GM18870 (cell line): ENCODE results near the gene EFNA5.

Experiments
- ATAC-seq: cut with Tn5 transposase; IDR thresholded peaks from one replicate; pipeline ENCODE4 v1.9.1; 2021; ENCODE audit warnings: moderate library complexity; ENCODE audit not compliant: unreplicated experiment

The EFNA5 gene

DNA sequence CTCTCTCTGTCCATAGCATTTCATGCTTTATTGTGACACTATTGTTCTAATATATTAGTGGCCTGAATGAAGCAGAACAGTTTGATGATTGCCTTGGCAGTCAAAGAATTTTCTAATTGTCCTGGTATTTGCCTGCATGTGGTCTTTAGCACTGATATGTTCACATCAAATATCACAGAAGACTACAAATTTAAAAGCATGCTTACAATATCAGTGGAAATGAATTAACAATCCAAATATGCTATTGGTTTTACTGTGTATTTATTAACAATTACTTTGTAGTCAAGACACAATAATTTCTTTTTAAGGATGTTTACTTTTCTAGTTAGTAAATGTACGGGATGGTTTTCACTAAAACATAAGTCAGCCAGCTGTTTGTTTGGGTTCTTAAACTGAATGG, 18.3 kb downstream of the EFNA5 start:
- no peak for ATAC-seq

DNA sequence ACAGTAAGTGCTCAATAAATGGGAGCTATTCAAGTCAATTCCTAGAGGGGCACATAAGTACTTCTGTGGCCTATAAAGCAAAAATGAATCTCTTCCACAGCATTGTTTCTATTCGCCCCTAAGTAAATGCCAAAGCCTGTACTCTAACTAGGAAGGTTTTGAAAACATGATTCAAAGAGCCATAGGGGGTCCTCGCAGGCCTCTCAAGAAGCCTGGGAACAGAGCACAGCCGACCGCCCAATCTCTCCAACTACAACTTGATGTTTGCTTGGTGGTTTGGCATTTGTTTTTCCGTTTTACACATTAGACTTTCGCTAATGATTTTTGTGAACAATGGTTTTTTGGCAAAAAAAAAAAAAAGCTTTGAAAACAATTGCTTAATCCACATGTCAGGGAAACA, 19.4 kb downstream of the EFNA5 start:
- no peak for ATAC-seq

DNA sequence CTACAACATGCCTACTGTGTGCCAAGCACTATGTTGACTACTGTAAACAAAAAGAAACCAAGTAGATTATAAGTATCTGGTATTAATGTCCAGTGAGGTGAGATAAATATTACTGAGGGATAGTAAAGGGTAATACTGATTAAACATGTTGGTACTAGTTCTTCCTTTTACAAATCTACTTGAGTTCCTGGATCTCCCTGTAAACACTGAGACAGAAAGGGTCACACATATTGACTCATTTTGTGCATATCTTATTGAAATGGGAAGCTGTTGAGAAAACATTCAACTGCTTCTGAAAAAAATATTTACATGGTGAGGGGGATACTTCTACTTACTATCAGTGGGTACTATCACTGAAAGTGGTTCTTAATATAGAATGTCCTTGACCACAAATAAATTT, 24.3 kb downstream of the EFNA5 start:
- ATAC-seq = no peak

DNA sequence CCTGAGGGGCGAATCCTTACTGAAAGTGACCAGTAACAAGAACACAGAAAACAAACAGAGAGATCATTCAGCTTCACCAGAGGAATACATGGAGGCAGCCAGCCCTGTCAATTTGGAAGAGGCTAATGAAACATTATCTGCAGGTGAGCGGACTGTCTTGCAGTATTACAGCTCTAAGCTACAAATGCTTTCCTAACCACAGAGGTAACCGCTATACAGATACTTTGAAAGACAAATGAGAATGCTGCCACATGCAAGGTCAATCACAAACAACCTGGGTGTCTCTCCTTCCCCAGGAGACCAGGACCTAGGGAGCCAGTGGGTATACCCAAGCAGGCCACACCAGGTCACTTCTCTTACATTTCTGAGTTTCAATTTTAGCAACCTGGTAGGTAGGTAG, 30.2 kb downstream of the EFNA5 start:
- no peak for ATAC-seq

DNA sequence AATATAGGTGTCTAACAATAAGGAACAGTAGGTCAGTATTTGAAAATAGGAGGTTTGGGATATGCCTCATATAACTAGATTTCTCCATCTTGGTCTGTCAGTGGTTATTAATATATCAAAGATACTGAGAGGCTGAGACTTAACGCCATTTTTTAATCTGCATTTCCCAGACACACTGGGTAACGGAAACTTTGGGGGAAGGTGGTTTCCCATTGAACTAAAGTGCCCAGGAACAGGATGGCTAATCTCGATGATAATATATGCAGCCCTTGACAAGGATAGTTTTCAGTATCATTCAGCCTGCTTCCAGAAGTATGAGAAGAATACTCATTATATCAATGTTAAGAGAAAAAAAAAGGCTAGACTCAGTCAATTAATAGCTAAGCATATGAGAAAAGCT, 30.7 kb downstream of the EFNA5 start:
- ATAC-seq = no peak

DNA sequence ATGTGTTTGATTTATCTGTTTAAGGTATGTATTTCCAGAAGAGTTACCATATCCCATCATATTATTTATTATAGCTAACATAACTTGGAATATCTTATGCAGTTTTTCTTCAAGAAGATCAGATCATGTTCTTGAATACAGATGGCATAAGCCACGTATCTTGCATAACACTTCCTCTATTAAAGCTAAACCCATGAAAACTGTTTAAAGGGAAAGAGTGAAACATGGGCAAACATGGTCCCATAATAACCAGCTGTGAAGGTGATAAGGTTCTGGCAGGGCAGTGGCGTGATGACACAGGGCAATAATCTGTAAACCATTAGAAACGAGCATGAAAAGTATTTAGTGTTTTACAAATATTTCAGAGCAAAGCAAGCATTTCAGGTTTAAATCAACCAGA, 34.2 kb downstream of the EFNA5 start:
- no peak for ATAC-seq

DNA sequence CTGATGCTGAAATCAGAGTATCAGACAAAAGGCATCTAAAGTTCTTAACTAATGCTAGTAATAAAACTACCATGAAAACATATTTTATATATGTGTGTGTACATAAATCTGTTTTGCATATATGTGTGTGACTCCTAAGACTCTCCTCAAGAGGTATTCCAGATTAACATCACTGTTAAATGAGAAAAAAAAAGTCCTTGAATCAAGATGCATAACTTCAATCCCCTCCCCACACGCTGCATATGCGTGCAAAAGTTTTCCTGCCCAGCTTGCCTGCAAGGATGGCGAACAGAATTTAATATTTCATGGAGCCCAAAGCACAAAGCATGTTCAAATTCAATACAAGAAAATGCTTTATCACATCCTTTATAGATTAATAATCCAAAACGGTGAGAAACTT, 34.7 kb downstream of the EFNA5 start:
- no peak for ATAC-seq

DNA sequence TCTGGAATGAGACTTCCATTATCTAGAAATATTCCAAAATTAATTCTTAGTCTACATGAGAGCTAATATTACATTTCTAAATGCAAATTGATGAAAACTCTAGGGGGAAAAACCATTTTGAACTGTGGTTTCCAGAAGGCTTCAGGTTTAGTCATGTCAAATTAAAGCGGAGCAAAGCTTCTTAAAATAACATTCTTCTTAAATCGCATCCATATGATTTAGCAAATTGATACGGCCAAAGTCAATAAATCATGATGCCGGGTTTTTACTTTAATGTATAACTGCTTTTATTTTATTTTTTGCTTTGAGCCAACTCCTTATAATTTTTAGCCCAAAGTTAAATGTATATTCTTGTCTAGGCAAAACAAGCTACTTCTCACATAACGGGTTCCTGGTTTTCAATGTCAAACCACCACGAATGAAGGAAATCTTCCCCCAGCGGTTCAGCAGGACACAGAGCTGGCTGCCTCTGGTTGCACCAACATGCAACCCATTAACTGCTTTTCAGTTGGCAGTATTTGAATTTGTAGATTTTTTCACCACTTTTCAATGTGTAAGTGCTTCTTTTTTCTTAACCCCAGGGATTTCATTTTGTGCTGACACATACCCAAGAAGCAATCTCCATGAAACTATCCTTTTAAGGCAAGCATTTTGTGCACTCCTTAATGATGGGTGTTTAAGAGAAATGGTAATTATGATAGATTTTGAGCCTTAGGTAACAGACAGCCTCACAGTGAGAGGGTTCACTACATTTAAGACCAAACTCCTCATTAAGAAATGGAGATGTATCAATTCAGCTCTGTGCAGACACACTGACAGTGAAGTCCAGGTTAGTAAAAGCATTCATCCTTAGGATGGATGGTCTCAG, 35.5 kb downstream of the EFNA5 start:
- ATAC-seq = no peak

DNA sequence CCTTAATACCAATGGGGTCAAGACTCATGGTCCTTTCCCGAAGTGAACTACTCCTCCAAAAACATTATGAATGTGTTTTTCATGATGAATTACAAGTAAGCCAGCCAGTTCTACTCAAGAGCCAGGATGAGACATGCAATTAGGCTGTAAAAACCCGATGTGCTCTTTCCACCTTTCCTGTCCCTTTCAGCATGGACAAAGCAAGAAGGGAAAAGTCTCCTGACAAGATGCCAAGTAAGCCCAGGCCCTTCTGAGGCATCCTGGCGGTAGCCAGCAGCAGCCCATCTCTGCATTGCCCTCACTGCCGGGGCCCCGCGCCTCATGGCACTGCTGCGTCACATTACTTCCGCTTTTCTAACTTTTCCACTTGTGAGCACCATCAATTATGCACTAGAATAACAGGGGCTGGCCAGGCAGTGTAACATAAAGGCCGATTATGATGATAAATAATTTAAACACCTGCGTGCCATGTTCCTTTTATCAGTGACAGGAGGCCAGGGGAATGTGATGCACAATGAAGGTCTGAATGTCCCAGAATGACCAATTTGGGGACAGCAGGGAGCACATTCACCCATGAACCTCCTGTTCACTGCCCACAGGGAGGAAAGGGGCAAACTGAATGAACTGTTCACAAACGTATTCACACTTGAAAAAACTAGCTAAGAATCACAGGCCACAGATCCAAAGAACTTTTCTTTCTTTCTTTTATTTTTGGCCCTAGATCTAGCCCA, 37.4 kb downstream of the EFNA5 start:
- ATAC-seq = no peak

DNA sequence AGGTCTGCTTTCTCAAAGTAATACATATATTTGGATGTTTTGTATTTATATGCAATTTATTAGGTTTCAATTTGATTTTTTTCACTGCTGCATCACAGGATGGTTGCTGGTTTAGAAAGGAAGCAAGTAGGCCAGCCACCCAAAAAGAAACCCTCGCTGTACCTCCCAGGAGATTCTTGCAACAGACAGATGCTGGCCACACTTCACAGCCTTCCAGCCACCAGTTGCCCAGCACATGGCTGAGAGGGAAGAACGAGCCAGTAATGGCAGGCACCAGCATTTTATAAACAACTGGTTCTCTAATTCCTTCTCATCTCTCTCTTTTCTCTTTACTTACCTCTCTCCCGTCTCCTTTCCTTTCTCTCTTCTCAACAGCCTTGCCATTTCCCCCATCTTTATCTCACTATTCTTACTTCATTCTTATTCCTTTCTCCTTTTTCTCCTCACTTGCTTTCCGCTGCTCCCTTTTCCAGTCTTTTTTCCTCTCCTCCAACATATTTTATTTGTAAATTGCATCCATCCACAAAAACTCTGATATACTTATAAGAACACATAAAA, 38.9 kb downstream of the EFNA5 start:
- no peak for ATAC-seq

DNA sequence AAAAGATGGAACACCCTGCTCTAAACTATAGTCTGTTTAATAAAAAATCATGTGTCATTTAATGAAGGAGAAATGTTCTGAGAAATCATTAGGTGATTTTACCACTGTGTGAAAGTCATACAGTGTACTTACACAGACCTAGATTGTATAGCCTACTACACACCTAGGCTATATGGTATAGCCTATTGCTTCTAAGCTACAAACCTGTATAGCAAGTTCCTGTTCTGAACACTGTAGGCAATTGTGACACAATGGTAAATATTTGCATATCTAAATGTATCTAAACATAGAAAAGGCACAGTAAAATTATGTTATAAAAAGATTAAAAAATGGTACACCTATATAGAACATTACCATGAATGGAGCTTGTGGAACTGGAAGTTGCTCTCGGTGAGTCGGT, 40.6 kb downstream of the EFNA5 start:
- ATAC-seq = no peak

DNA sequence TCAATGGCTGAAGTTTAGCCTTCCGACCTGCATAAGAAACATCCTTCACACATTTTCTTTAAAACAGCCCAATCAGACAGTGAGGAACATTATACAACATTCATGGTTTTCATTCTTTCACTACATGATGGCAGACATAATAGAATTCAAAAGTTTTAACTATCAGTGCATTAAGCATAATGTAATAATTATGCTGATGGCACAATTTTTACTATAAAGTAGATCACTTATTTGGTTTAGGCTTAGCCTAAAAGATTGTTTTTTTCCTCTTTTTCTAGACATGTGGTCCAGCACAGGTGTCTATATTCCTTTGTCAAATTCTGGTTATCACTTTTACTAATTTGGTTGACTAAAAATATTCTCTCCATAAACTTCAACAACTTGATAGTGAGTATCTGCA, 46.5 kb downstream of the EFNA5 start:
- ATAC-seq = no peak

DNA sequence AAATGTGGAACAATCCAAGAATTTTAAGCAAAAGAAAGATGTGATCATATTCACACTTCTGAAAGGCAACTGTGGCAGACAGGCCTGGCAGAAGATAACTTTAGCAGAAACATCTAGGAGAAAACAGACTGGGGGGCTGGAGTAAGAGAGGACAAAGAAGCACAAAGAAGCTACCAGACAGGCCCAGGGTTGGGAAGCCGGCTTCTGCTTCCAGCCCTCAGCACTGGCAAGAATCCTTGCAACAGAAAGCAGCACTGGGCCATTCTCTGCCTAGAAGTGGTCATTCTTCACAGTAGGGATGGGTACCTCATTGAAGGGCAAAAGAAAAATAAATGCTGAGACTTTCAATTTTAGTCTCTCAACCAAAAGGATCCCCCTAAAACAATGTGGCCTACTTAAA, 49.6 kb downstream of the EFNA5 start:
- no peak for ATAC-seq

DNA sequence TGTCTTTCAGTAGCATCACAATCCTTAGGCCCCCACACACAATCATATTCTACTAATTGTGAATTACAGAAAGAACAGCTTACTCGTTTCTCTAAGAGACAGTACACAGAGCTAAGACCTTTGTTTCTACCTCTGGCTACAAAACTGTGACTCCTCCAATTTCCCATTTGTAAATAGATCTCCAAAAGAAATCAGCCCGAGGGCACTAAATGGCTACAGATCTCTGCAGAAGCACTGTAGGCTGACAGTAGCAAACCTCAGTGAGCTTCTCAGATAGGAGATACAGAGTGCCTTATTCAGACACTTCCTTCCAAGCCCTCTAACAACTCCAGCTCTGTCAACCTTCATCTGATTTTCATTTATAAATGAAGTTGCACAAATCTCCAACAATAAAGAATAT, 51.0 kb downstream of the EFNA5 start:
- ATAC-seq = no peak

DNA sequence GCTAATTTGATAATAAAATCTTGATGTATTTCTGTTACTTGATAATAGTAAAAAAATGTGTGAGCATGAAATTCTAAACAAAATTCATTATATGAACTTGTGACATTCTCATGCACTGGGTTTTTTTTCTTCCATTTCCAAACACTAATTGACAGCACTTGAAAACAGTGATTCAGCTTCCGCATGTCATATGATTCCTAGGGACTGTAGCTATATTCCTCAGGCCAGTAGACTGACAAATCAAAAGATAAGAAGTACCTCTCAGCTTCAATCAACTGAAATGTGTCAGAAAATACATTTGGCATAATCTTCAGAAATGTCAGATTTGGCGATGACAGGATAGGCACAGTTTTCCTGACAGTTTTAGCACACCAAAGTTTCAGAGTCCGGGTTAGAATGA, 52.5 kb downstream of the EFNA5 start:
- no peak for ATAC-seq

DNA sequence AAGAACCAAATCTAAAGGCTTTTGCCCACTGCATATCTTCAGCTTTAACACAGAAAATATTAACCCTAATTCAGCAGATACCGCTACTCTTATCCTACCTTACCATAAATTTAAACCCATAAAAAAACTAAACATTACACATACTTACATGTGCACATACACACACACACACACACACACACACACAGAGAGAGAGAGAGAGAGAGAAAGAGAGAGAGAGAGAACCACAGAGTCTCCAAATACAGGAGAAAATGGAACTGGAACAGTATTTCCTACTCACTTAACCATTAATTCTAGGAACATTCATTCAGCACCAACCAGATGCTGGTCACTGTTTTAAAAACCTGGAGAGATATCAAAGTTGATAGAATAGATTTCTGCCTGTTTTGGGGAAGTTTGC, 53.7 kb downstream of the EFNA5 start:
- no peak for ATAC-seq

DNA sequence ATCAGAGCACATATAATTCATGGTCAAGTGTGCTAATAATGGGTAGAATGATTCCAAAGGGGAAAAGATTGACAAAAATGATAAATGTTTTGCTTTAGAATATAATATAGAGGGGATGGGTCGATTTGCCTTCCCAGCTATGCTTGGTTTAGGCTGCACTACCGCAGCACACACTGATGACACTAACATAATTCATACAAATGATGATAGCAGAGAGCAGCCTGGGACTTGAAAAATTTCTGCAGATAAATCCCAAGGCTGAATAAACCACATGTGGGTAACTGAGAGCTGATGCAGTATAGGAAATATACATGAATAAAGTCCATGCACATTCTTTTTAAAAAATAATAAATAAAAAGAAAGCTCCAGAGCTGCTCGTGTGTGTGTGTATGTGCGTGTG, 54.5 kb downstream of the EFNA5 start:
- no peak for ATAC-seq

DNA sequence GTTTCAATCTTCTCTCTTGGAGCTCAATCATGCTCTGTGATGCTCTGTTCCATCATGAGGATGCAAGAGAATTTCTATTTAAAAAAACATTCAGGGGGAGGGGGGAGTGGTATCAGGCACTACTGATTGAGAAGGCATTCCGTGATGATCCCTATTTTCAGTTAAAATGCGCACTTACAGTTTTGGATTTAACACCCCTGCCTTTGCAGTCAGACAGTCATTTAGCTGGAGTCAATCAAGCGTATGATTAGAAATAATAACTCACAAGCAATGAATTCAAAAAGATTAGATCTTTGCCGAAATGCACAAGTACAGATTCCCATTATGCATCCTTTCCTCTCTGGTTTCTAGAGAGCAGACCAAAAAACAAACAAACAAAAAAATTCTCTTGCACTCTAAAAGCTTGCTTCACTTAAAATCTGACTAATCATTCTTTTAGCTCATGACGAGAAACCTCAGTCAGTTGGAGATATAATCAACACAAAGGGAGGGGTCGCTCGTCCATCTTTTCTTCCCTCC, 55.4 kb downstream of the EFNA5 start:
- ATAC-seq = no peak

DNA sequence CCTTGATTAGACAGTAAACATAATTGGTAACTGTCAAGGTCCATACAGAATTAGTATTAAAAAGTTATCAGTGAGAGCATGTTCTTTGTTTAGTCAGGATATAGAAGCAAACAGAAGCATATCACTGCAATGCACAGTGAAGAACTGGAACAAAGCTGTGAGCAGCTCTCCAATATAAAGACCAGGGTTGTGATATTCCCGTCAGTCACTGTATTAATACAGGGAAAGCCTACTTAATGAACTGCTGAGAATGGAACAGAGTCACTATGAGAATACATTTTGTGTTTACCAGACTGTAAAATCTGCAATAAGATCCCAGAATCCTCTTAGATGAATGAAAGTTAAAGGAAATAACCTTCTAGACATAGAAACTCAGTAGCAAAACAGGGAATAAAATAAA, 58.2 kb downstream of the EFNA5 start:
- no peak for ATAC-seq

DNA sequence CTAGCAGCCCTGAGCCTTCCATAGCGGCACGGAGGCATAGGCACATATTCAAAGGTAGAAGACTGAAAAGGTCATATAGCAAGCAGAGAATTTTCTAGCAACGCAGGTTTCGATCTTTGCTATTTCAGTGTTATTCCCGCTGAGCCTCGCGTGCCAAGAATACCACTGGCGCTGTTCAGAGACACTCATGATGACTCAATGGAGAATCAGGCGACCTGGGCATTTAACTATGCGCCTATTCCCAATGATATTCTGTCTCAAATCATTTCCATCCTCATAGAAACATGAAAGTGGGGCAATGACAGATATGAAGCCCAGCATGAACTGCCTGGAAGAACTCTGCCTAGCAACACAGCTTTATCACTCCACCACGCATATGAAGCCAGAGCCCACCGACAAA, 59.9 kb downstream of the EFNA5 start:
- ATAC-seq = no peak

DNA sequence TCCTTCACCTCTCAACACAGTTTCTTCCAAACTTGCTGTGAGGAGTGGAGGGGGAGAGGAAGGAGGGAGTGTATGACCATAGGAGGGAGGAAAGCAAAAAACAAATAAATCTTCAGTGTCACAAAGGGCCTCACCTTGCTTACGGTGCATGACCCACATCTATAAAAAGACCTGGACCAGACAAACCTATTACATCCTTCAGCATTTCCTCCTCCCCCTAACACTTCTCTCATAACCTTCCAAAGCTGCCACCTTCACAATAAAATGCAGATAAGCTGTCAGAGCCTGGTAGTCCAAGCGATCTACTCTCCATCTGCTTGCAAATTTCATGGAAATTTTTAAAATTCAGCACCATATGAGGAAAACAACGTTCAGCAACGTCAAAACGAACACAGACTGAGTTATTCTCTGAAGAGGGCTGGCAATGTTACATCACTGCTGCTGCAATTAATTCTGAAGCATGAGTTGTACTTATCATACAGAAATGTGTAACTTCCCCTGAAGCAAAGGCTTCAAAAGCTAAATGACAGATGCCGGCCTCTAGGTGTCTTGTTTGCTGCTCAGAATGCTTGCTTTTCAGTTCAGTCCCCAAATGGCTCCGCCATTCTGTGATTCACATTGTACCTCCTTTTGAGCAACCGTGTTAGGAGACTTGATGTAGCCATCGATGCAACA, 62.9 kb downstream of the EFNA5 start:
- no peak for ATAC-seq
